Measurements from ENCODE around the gene NRSN2. TPM values are rescaled to one million over a fixed set of nuclear protein-coding genes. Genes with fewer than 3 reads are reported as not detected.
"Not testable (repeated sequence)": the region's sequence is repeated elsewhere in the genome, so short reads cannot be mapped to it uniquely, and the experiment has no call there.

The NRSN2 gene
- total RNA-seq, 1 donor from 2014 or later = 17.3 TPM

DNA sequence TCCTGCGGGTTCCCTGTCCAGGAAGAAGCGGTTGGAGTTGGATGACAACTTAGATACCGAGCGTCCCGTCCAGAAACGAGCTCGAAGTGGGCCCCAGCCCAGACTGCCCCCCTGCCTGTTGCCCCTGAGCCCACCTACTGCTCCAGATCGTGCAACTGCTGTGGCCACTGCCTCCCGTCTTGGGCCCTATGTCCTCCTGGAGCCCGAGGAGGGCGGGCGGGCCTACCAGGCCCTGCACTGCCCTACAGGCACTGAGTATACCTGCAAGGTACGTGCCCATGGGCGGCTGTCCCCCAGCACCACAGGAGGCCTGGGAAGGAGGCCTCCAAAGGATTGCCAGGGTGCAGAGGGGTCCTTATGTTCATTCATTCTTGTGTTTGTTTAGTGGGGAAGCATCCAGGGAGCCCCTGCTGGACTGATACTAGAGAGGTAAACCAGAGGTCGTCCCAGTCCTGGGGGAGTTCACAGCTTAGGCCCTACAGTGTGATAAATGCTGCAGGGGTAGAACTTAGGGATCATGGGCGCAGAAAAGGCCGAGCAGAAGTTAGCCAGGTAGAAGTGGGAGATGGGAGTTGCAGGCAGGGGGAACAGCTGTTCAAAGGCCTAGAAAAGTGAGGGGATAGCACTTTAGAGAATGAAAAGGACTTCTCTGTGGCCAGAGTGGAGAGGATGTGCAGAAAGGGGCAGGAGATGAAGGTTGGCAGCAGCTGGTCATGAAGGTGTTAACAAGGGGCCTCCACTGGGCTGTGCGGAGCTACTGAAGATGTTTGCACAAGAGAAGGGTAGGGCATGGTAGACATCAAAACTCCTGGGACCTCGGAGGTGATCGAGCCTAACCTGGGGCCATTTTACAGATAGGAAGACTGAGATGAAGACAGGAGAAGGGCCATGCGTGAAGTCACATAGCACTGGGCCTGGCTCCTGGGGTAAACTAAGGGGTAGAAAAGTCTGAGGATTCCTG is 41.4 kb downstream of the NRSN2 start:
- Histone ChIP-seq H3K27me3 (ENCODE audit: low read depth) (no peaks in the 10 kb centered on the region), H3K36me3 (peaks cover 55% of the 10 kb centered on the region), H3K4me3 (no peak overlapping the region), H3K27ac (no peak overlapping the region), H3K4me1 (no peaks in the 10 kb centered on the region), H3K9me3 (no peaks in the 10 kb centered on the region)
- ATAC-seq = peak in 1 of 2 donors; percentile 24
- intact Hi-C loops (cut with DNase I) = no loop called here
- DNase-seq = no peak
- TF ChIP-seq, protein P1, sequence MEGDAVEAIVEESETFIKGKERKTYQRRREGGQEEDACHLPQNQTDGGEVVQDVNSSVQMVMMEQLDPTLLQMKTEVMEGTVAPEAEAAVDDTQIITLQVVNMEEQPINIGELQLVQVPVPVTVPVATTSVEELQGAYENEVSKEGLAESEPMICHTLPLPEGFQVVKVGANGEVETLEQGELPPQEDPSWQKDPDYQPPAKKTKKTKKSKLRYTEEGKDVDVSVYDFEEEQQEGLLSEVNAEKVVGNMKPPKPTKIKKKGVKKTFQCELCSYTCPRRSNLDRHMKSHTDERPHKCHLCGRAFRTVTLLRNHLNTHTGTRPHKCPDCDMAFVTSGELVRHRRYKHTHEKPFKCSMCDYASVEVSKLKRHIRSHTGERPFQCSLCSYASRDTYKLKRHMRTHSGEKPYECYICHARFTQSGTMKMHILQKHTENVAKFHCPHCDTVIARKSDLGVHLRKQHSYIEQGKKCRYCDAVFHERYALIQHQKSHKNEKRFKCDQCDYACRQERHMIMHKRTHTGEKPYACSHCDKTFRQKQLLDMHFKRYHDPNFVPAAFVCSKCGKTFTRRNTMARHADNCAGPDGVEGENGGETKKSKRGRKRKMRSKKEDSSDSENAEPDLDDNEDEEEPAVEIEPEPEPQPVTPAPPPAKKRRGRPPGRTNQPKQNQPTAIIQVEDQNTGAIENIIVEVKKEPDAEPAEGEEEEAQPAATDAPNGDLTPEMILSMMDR (IDR thresholded peaks at IDR 0.05) = no peak

- no peak overlapping the region for H3K4me3 ChIP-seq
- no peaks in the 10 kb centered on the region for H3K27me3 ChIP-seq (ENCODE audit: low read depth)
- TF ChIP-seq, protein P1 (IDR thresholded peaks at IDR 0.05) = no peak
- ATAC-seq (no peak), DNase-seq (no peak)
- H3K36me3 ChIP-seq = peaks cover 63% of the 10 kb centered on the region
- H3K4me1 ChIP-seq = no peaks in the 10 kb centered on the region
- intact Hi-C loops (cut with DNase I) = no loop called here
- H3K27ac ChIP-seq = no peak overlapping the region
- H3K9me3 ChIP-seq = no peaks in the 10 kb centered on the region
Measured at GRCh38 chr20:389220-389619, 42.3 kb downstream of the NRSN2 start.

GRCh38 chr20:391041-391711 is 44.3 kb downstream of the NRSN2 start:
- TF ChIP-seq, protein P1 (IDR thresholded peaks at IDR 0.05) = no peak
- H3K27me3 ChIP-seq (ENCODE audit: low read depth) = no peaks in the 10 kb centered on the region
- no peaks in the 10 kb centered on the region for H3K9me3 ChIP-seq
- peaks cover 82% of the 10 kb centered on the region for H3K36me3 ChIP-seq
- ATAC-seq (no peak), DNase-seq (no peak)
- H3K4me3 ChIP-seq = no peak overlapping the region
- intact Hi-C loops (cut with DNase I) = no loop called here
- H3K27ac ChIP-seq = no peak overlapping the region
- no peaks in the 10 kb centered on the region for H3K4me1 ChIP-seq

DNA sequence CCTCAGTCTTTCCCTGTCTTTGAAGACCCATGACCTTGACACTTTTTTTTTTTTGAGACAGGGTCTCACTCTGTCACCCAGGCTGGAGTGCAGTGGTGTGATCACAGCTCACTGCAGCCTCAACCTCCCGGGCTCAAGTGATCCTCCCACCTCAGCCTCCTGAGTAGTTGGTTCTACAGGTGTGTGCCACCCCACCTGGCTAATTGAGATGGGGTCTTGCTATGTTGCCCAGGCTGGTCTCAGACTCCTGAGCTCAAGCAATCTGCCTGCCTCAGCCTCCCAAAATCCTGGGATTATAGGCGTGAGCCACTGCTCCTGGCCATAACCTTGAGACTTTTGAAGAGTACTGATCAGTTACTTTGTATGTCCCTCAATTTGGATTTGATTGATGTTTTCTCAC is 46.4 kb downstream of the NRSN2 start:
- ATAC-seq; H3K27me3 ChIP-seq (ENCODE audit: low read depth): not testable (repeated sequence)
- peaks cover 98% of the 10 kb centered on the region for H3K36me3 ChIP-seq

DNA sequence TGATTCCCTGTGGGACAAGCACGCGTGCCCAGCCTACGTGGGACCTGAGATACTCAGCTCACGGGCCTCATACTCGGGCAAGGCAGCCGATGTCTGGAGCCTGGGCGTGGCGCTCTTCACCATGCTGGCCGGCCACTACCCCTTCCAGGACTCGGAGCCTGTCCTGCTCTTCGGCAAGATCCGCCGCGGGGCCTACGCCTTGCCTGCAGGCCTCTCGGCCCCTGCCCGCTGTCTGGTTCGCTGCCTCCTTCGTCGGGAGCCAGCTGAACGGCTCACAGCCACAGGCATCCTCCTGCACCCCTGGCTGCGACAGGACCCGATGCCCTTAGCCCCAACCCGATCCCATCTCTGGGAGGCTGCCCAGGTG is 49.3 kb downstream of the NRSN2 start:
- TF ChIP-seq, protein P1 (IDR thresholded peaks at IDR 0.05) = no peak
- Histone ChIP-seq H3K9me3 (no peaks in the 10 kb centered on the region), H3K27me3 (ENCODE audit: low read depth) (no peaks in the 10 kb centered on the region), H3K27ac (no peak overlapping the region), H3K4me3 (no peak overlapping the region), H3K4me1 (no peaks in the 10 kb centered on the region), H3K36me3 (peaks cover 70% of the 10 kb centered on the region)
- no peak for ATAC-seq
- no peak for DNase-seq
- intact Hi-C loops (cut with DNase I) = no loop called here

More for the DNA sequence above, 46.4 kb downstream of the NRSN2 start:
- H3K4me1 ChIP-seq; H3K9me3 ChIP-seq; DNase-seq; H3K27ac ChIP-seq; H3K4me3 ChIP-seq; intact Hi-C loops (cut with DNase I): not testable (repeated sequence)

Data from lower lobe of right lung (tissue), 2 donors.